ENCODE results near the gene SEC31B. TPM values are rescaled to one million over a fixed set of nuclear protein-coding genes. Genes with fewer than 3 reads are reported as not detected.

SEC31B gene
- total and polyA plus RNA-seq, 2 donors from 2014 or later: 5.6 to 10.6 TPM

GRCh38 chr10:100487529-100487928 lies 32.1 kb downstream of the SEC31B start:
- peaks cover 0 to 5% (median 0%) of the 10 kb centered on the region in 3 donors for H3K4me1 ChIP-seq (ENCODE audit: control insufficient read depth in 2 of 3, insufficient read depth in 2 of 3, low read depth in 1 of 3, low read length in 3 of 3)
- H3K36me3 ChIP-seq (ENCODE audit: control insufficient read depth in 2 of 3, insufficient read depth in 3 of 3, low read length in 3 of 3): peaks cover 0 to 12% (median 5%) of the 10 kb centered on the region in 3 donors
- TF ChIP-seq CTCF (IDR thresholded peaks at IDR 0.05; ENCODE audit: borderline replicate concordance, extremely low read depth, insufficient read depth): no peak
- H3K27ac ChIP-seq (ENCODE audit: low read depth in 2 of 2, low read length in 2 of 2): no peak overlapping the region
- DNase-seq (no peak), FAIRE-seq (no peak)
- H3K9me3 ChIP-seq (ENCODE audit: control insufficient read depth in 2 of 3, insufficient read depth in 1 of 3, low read length in 3 of 3): no peaks in the 10 kb centered on the region
- H3K27me3 ChIP-seq (ENCODE audit: control insufficient read depth, insufficient read depth, low read length): no peaks in the 10 kb centered on the region
- no peak overlapping the region for H3K9ac ChIP-seq (ENCODE audit: low read length in 3 of 3)
- no peak overlapping the region for H3K4me3 ChIP-seq (ENCODE audit: low read length in 3 of 3)
- intact Hi-C loops (cut with DNase I): no loop called here

GRCh38 chr10:100485801-100486495 lies 33.7 kb downstream of the SEC31B start:
- intact Hi-C loops (cut with DNase I): no loop called here
- DNase-seq: peak in 2 of 5 donors; percentile 17 to 36
- H3K36me3 ChIP-seq (ENCODE audit: control insufficient read depth in 2 of 3, insufficient read depth in 3 of 3, low read length in 3 of 3): peaks cover 0 to 12% (median 5%) of the 10 kb centered on the region in 3 donors
- H3K9ac ChIP-seq (ENCODE audit: low read length in 3 of 3): no peak overlapping the region
- no peak overlapping the region for H3K27ac ChIP-seq (ENCODE audit: low read depth in 2 of 2, low read length in 2 of 2)
- no peak for TF ChIP-seq CTCF (IDR thresholded peaks at IDR 0.05; ENCODE audit: borderline replicate concordance, extremely low read depth, insufficient read depth)
- no peak overlapping the region for H3K4me3 ChIP-seq (ENCODE audit: low read length in 3 of 3)
- FAIRE-seq: no peak
- H3K27me3 ChIP-seq (ENCODE audit: control insufficient read depth, insufficient read depth, low read length): no peaks in the 10 kb centered on the region
- no peaks in the 10 kb centered on the region for H3K9me3 ChIP-seq (ENCODE audit: control insufficient read depth in 2 of 3, insufficient read depth in 1 of 3, low read length in 3 of 3)
- H3K4me1 ChIP-seq (ENCODE audit: control insufficient read depth in 2 of 3, insufficient read depth in 2 of 3, low read depth in 1 of 3, low read length in 3 of 3): peaks cover 0 to 12% (median 0%) of the 10 kb centered on the region in 3 donors

- no peak for FAIRE-seq
- H3K4me1 ChIP-seq (ENCODE audit: control insufficient read depth in 2 of 3, insufficient read depth in 2 of 3, low read depth in 1 of 3, low read length in 3 of 3): peaks cover 0 to 12% (median 0%) of the 10 kb centered on the region in 3 donors
- DNase-seq: peak in 2 of 5 donors; percentile 14 to 52
These were observed 34.3 kb downstream of the SEC31B start for GRCh38 chr10:100485366-100485765.

More at GRCh38 chr10:100485366-100485765, 34.3 kb downstream of the SEC31B start:
- H3K9ac ChIP-seq (ENCODE audit: low read length in 3 of 3): no peak overlapping the region
- no peak overlapping the region for H3K4me3 ChIP-seq (ENCODE audit: low read length in 3 of 3)
- TF ChIP-seq CTCF (IDR thresholded peaks at IDR 0.05; ENCODE audit: borderline replicate concordance, extremely low read depth, insufficient read depth): no peak
- peaks cover 2% of the 10 kb centered on the region for H3K27me3 ChIP-seq (ENCODE audit: control insufficient read depth, insufficient read depth, low read length)
- peaks cover 0 to 12% (median 5%) of the 10 kb centered on the region in 3 donors for H3K36me3 ChIP-seq (ENCODE audit: control insufficient read depth in 2 of 3, insufficient read depth in 3 of 3, low read length in 3 of 3)
- intact Hi-C loops (cut with DNase I): no loop called here
- H3K27ac ChIP-seq (ENCODE audit: low read depth in 2 of 2, low read length in 2 of 2): no peak overlapping the region
- no peaks in the 10 kb centered on the region for H3K9me3 ChIP-seq (ENCODE audit: control insufficient read depth in 2 of 3, insufficient read depth in 1 of 3, low read length in 3 of 3)

Measured in kidney (tissue), 14 donors.